ENCODE data around the gene PPL.
"Not testable (repeated sequence)": the region's sequence is repeated elsewhere in the genome, so short reads cannot be mapped to it uniquely, and the experiment has no call there.

The PPL gene

DNA sequence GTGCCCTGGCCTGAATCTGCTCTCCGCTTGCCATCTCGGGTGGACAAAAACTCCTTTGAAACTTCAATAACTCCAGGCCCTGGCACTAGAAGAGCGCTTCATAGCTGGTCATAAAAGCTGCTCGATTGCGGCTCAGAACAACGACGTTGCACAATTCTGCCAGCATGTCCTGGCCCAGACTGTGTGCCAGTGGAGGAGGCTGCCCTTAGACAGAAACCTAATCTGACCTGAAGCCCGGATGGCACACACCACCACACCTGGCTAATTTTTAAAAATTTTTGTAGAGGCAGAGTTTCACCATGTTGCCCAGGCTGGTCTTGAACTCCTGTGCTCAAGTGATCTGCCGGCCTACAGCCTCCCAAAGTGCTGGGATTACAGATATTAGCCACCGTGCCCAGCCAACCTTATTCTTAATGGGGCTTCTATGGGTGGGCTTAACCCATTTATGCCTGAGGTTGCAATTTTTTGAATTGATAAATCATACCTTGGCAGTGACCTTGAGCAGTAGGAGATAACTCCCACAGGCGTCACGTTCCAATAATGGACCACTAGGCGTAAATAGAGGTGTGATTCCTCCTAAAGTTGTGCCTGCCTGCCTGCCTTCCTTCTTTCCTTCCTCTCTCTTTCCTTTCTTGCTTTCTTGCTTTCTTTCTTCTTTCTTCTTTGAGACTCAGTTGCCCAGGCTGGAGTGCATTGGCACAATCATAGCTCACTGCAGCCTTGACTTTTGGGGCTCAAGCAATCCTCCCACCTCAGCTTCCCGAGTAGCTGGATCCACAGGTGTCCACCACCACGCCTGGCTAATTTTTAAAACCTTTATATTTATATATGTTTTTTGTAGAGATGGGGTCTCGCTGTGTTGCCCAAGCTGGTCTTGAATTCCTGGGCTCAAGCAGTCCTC is 1.1 kb upstream of the PPL start:
- FAIRE-seq, result no peak
- no peak for TF ChIP-seq POLR2A (IDR thresholded peaks at IDR 0.05; ENCODE audit: low read depth, low read length)
- TF ChIP-seq PAX5 (IDR thresholded peaks at IDR 0.05; ENCODE audit: insufficient read depth, low read length, severe bottlenecking), result no peak
- TF ChIP-seq SPI1 (IDR thresholded peaks at IDR 0.05; ENCODE audit: low read depth, low read length), result no peak
- no peak for TF ChIP-seq POU2F2 (IDR thresholded peaks at IDR 0.05; ENCODE audit: low read depth, low read length)
- TF ChIP-seq POLR2AphosphoS5 (IDR thresholded peaks at IDR 0.05; ENCODE audit: low read depth, low read length), result no peak
- TF ChIP-seq TAF1 (IDR thresholded peaks at IDR 0.05; ENCODE audit: low read depth, low read length), result no peak
- DNase-seq (ENCODE audit: insufficient read length, low spot score), result no peak

GRCh38 chr16:4936181-4936990 is 562 bp downstream of the PPL start:
- DNase-seq (ENCODE audit: insufficient read length, low spot score), result peak; percentile 47
- TF ChIP-seq PAX5 (IDR thresholded peaks at IDR 0.05; ENCODE audit: insufficient read depth, low read length, severe bottlenecking) (no peak), SPI1 (IDR thresholded peaks at IDR 0.05; ENCODE audit: low read depth, low read length) (no peak), POLR2AphosphoS5 (IDR thresholded peaks at IDR 0.05; ENCODE audit: low read depth, low read length) (no peak), POLR2A (IDR thresholded peaks at IDR 0.05; ENCODE audit: low read depth, low read length) (no peak), POU2F2 (IDR thresholded peaks at IDR 0.05; ENCODE audit: low read depth, low read length) (no peak), TAF1 (IDR thresholded peaks at IDR 0.05; ENCODE audit: low read depth, low read length) (no peak)
- FAIRE-seq, result no peak

DNA sequence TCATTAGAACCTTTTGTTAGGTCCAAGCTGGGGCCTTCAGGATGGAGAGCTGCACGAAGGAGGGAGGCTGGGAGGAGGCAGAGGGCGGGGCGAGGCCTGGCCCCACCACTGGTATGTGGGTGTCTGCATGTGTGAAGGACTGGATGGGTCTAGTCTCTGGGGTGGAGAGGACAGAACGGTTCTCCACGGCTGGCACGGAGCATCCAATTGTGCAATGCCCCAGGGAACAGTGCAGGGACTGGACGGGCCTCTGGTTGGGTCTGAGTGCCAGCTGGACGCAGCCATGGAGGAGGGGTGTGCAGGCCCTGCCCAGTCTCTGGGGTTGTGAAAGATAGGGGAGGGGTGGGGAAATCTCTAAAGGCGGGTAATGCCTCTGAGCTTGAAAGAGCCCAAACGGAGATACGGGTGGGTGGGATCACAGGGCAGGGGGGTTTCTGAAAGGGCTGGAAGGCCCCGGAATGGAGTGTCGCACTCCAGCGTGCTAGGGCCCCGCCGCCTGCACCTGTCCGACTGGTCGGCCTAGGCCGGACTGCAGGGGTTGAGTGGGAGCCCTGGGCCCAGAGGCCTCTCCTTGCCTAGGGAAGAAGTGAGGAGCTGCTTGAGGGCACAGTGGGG is 1.6 kb downstream of the PPL start:
- DNase-seq (ENCODE audit: insufficient read length, low spot score) (no peak), FAIRE-seq (no peak)
- no peak for TF ChIP-seq POLR2A (IDR thresholded peaks at IDR 0.05; ENCODE audit: low read depth, low read length)
- TF ChIP-seq POLR2AphosphoS5 (IDR thresholded peaks at IDR 0.05; ENCODE audit: low read depth, low read length), result no peak
- TF ChIP-seq SPI1 (IDR thresholded peaks at IDR 0.05; ENCODE audit: low read depth, low read length), result no peak
- no peak for TF ChIP-seq TAF1 (IDR thresholded peaks at IDR 0.05; ENCODE audit: low read depth, low read length)
- no peak for TF ChIP-seq PAX5 (IDR thresholded peaks at IDR 0.05; ENCODE audit: insufficient read depth, low read length, severe bottlenecking)

DNA sequence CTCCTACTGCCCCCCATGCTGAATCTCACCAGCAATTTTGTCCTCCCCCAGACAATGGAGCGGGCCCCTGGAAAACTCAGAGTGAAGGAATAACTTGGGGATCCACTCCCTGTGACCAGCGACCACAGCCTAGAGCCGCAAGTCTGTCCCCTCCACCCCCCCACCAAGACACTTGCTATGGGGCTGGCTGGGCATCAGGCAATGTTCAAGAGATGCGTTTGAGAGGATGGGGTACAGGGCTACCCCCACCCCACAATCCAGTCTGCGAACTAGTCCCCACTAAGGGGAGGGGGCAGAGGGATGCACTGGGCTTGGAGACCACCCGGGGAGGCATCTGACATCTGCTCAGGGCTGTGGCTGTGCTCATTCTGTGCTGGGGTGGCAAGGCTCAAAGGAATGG is 2.4 kb downstream of the PPL start:
- no peak for TF ChIP-seq TAF1 (IDR thresholded peaks at IDR 0.05; ENCODE audit: low read depth, low read length)
- no peak for TF ChIP-seq POLR2AphosphoS5 (IDR thresholded peaks at IDR 0.05; ENCODE audit: low read depth, low read length)
- TF ChIP-seq POU2F2 (IDR thresholded peaks at IDR 0.05; ENCODE audit: low read depth, low read length), result no peak
- no peak for TF ChIP-seq SPI1 (IDR thresholded peaks at IDR 0.05; ENCODE audit: low read depth, low read length)
- no peak for TF ChIP-seq POLR2A (IDR thresholded peaks at IDR 0.05; ENCODE audit: low read depth, low read length)
- TF ChIP-seq PAX5 (IDR thresholded peaks at IDR 0.05; ENCODE audit: insufficient read depth, low read length, severe bottlenecking), result no peak
- DNase-seq (ENCODE audit: insufficient read length, low spot score), result no peak
- FAIRE-seq, result no peak

DNA sequence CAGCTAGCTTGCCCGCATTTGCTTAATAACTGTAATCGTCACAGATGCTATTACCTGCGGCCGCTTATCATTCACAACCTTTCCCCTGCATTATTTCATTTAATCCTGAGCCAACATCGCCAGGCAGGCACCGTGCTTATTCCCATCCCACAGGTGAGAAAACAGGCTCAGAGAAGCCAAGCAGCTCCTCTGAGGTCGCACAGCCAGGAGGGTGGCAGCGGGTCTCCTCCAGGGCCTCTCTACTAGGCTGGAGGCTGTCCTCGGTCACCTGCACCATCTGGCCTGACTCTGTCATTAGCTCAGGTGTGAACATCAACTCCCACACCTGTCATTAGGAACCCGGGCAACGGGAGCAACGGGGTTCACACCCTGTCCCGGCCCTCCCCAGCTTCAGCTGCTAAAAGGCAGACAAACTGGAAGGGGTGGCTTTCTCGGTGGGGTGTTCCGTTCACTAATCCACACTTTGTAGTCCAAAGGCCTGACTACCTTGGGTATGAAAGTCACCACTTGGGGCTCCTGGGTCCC is 3.0 kb downstream of the PPL start:
- FAIRE-seq, result no peak
- TF ChIP-seq SPI1 (IDR thresholded peaks at IDR 0.05; ENCODE audit: low read depth, low read length) (no peak), TAF1 (IDR thresholded peaks at IDR 0.05; ENCODE audit: low read depth, low read length) (no peak), PAX5 (IDR thresholded peaks at IDR 0.05; ENCODE audit: insufficient read depth, low read length, severe bottlenecking) (no peak), POLR2AphosphoS5 (IDR thresholded peaks at IDR 0.05; ENCODE audit: low read depth, low read length) (no peak), POU2F2 (IDR thresholded peaks at IDR 0.05; ENCODE audit: low read depth, low read length) (no peak)

DNA sequence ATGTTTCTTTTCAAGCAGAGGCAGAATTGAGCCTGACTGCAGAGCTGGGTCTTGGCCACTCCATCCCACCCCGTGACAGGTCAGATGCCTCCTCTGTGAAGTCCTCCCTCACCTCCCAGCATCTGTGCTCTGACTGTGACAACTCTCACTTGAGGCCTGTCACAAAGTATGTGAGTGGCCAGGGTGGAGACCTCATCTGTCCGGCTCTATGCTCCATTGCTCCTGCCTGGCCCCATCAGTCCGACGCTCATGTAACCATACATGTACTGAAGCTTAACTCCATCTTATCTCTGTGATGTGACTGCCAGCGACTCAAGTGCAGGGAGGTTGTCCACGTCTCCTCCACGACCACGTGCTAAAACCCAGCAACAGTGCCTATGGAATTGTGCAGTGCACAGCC is 3.5 kb downstream of the PPL start:
- DNase-seq (ENCODE audit: insufficient read length, low spot score) (no peak), FAIRE-seq (no peak)
- no peak for TF ChIP-seq PAX5 (IDR thresholded peaks at IDR 0.05; ENCODE audit: insufficient read depth, low read length, severe bottlenecking)

More for the DNA sequence above, 3.0 kb downstream of the PPL start:
- no peak for DNase-seq (ENCODE audit: insufficient read length, low spot score)

DNA sequence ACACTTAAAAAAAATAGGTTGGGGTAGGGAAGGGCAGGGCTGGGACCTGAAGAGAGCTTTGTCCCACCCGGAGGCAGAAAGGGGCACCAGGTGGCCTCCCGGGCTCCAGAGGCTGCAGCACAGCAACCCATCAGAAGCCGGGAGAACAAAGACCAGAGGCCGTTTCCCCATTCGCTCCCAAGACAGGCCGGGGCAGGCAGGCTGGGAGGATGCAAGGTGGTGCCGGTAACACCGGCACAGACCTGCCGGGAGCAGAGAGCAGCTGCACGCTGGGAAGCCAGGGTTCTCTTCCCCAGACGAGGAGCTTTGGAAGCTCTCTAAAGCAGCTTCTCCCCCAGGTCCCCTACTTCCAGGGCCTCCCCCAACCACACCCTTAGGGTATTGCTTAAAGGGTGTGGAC is 5.6 kb downstream of the PPL start:
- TF ChIP-seq PAX5 (IDR thresholded peaks at IDR 0.05; ENCODE audit: insufficient read depth, low read length, severe bottlenecking) (no peak), POLR2A (IDR thresholded peaks at IDR 0.05; ENCODE audit: low read depth, low read length) (no peak), POLR2AphosphoS5 (IDR thresholded peaks at IDR 0.05; ENCODE audit: low read depth, low read length) (no peak), TAF1 (IDR thresholded peaks at IDR 0.05; ENCODE audit: low read depth, low read length) (no peak), SPI1 (IDR thresholded peaks at IDR 0.05; ENCODE audit: low read depth, low read length) (no peak), POU2F2 (IDR thresholded peaks at IDR 0.05; ENCODE audit: low read depth, low read length) (no peak)
- DNase-seq (ENCODE audit: insufficient read length, low spot score), result no peak
- FAIRE-seq, result no peak

GRCh38 chr16:4929619-4930018 is 7.3 kb downstream of the PPL start:
- not testable (repeated sequence) for DNase-seq (ENCODE audit: insufficient read length, low spot score); FAIRE-seq

DNA sequence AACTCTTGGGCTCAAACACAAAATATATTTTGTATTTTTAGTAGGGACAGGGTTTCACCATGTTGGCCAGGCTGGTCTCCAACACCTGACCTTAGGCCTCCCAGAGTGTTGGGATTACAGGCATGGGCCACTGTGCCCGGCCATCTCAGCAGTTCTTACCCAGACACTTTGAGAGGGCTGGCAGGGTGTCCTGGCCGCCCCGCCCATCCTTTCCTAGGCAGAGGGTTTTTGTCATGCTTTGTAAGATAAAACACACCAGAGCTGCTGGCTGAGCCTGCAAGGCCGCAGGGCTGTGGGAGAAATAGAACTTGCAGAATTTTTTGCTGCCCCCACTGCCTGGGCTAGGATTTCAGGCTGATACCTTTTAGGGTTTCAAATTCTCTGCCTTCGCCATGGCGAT is 8.7 kb downstream of the PPL start:
- TF ChIP-seq POU2F2 (IDR thresholded peaks at IDR 0.05; ENCODE audit: low read depth, low read length), result no peak
- no peak for TF ChIP-seq TAF1 (IDR thresholded peaks at IDR 0.05; ENCODE audit: low read depth, low read length)
- TF ChIP-seq POLR2A (IDR thresholded peaks at IDR 0.05; ENCODE audit: low read depth, low read length), result no peak
- TF ChIP-seq POLR2AphosphoS5 (IDR thresholded peaks at IDR 0.05; ENCODE audit: low read depth, low read length), result no peak
- no peak for TF ChIP-seq PAX5 (IDR thresholded peaks at IDR 0.05; ENCODE audit: insufficient read depth, low read length, severe bottlenecking)
- TF ChIP-seq SPI1 (IDR thresholded peaks at IDR 0.05; ENCODE audit: low read depth, low read length), result no peak
- DNase-seq (ENCODE audit: insufficient read length, low spot score) (no peak), FAIRE-seq (no peak)

Data from GM12891 (cell line).